ENCODE results near the gene DTX3. TPM values are rescaled to one million over a fixed set of nuclear protein-coding genes. Genes with fewer than 3 reads are reported as not detected.

Gene DTX3
- total and polyA plus RNA-seq, 12 donors = 16.9 to 58.2 (median 22.2) TPM

- Histone ChIP-seq H3K4me1 (no peaks in the 10 kb centered on the region), H3K27me3 (peaks cover 0 to 9% (median 0%) of the 10 kb centered on the region in 7 donors), H3K9me3 (no peaks in the 10 kb centered on the region), H3K27ac (no peak overlapping the region), H3K36me3 (no peaks in the 10 kb centered on the region), H3K4me3 (no peak overlapping the region)
- WGBS, 2 donors = 86 to 87% methylated on average over 12 of the region's 12 CpGs
- ATAC-seq (no peak), DNase-seq (no peak)
- intact Hi-C loops (cut with DNase I) = no loop called here
- no peak for TF ChIP-seq CTCF (IDR thresholded peaks at IDR 0.05)
Measured at GRCh38 chr12:57577981-57578758, 26.5 kb upstream of the DTX3 start.

- 78 to 80% methylated on average over 2 of the region's 2 CpGs for WGBS, 2 donors
Measured at GRCh38 chr12:57579011-57579410, 25.6 kb upstream of the DTX3 start.

GRCh38 chr12:57579677-57580465, 24.8 kb upstream of the DTX3 start:
- Histone ChIP-seq H3K9me3 (no peaks in the 10 kb centered on the region), H3K4me1 (no peaks in the 10 kb centered on the region), H3K4me3 (no peak overlapping the region), H3K27me3 (peaks cover 0 to 10% (median 0%) of the 10 kb centered on the region in 7 donors), H3K27ac (no peak overlapping the region), H3K36me3 (no peaks in the 10 kb centered on the region)
- ATAC-seq (no peak), DNase-seq (no peak)
- intact Hi-C loops (cut with DNase I) = no loop called here
- WGBS, 2 donors = 88 to 95% methylated on average over 8 of the region's 8 CpGs
- TF ChIP-seq CTCF (IDR thresholded peaks at IDR 0.05) = no peak

More at GRCh38 chr12:57579011-57579410, 25.6 kb upstream of the DTX3 start:
- Histone ChIP-seq H3K27me3 (peaks cover 0 to 10% (median 0%) of the 10 kb centered on the region in 7 donors), H3K27ac (no peak overlapping the region), H3K4me3 (no peak overlapping the region), H3K4me1 (no peaks in the 10 kb centered on the region), H3K9me3 (no peaks in the 10 kb centered on the region), H3K36me3 (no peaks in the 10 kb centered on the region)
- intact Hi-C loops (cut with DNase I) = no loop called here
- no peak for DNase-seq
- no peak for TF ChIP-seq CTCF (IDR thresholded peaks at IDR 0.05)
- ATAC-seq = no peak

GRCh38 chr12:57580466-57580795, 24.2 kb upstream of the DTX3 start:
- Histone ChIP-seq H3K27me3 (peaks cover 0 to 10% (median 0%) of the 10 kb centered on the region in 7 donors), H3K36me3 (no peaks in the 10 kb centered on the region), H3K9me3 (no peaks in the 10 kb centered on the region), H3K27ac (no peak overlapping the region), H3K4me3 (no peak overlapping the region), H3K4me1 (no peaks in the 10 kb centered on the region)
- 92 to 93% methylated on average over 4 of the region's 4 CpGs for WGBS, 2 donors
- TF ChIP-seq CTCF (IDR thresholded peaks at IDR 0.05) = no peak
- intact Hi-C loops (cut with DNase I) = no loop called here
- ATAC-seq = no peak
- DNase-seq = no peak

Data from heart right ventricle (tissue), 16 donors.